ENCODE results near the gene CFAP43.

GRCh38 chr10:104202231-104202630 lies 29.9 kb downstream of the CFAP43 start:
- TF ChIP-seq CTCF (IDR thresholded peaks at IDR 0.05) (no peak), POLR2A (IDR thresholded peaks at IDR 0.05) (no peak)

Data from adrenal gland (tissue), 5 donors.